ENCODE measurements around the gene PDK2.

Gene PDK2

GRCh38 chr17:50071692-50072091 is 23.5 kb upstream of the PDK2 start:
- no peak for FAIRE-seq
- no peak for DNase-seq (ENCODE audit: insufficient read length, low spot score)
- no peak for TF ChIP-seq CTCF (IDR thresholded peaks at IDR 0.05; ENCODE audit: insufficient read depth, missing control alignments)

- DNase-seq (ENCODE audit: insufficient read length, low spot score): no peak
- FAIRE-seq: no peak
- no peak for TF ChIP-seq CTCF (IDR thresholded peaks at IDR 0.05; ENCODE audit: insufficient read depth, missing control alignments)
Measured at GRCh38 chr17:50072130-50072529, 23.0 kb upstream of the PDK2 start.

DNA sequence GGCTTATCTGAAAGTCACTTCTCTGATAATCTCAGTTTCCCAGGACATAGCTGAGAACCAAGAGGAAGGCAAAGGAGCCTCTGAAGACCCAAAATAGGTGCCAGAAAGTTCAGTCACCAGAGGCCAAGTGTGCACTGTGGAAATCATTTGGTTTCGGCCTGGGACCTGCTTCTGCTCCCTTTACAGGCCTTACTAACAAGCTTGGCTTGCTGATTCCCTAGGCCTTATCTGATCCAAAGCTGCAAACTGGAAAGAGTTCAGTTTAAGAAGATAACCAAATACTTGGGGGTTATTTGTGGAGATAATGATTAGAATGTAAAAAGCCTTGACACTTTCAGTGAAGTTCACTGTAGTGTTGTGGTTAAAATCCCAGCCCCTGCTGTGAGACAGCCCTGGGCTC is 22.2 kb upstream of the PDK2 start:
- DNase-seq (ENCODE audit: insufficient read length, low spot score) (no peak), FAIRE-seq (no peak)
- no peak for TF ChIP-seq CTCF (IDR thresholded peaks at IDR 0.05; ENCODE audit: insufficient read depth, missing control alignments)

GRCh38 chr17:50074227-50074626 is 20.9 kb upstream of the PDK2 start:
- no peak for TF ChIP-seq CTCF (IDR thresholded peaks at IDR 0.05; ENCODE audit: insufficient read depth, missing control alignments)
- no peak for FAIRE-seq
- no peak for DNase-seq (ENCODE audit: insufficient read length, low spot score)

GRCh38 chr17:50075446-50076032 is 19.6 kb upstream of the PDK2 start:
- TF ChIP-seq CTCF (IDR thresholded peaks at IDR 0.05; ENCODE audit: insufficient read depth, missing control alignments): no peak
- DNase-seq (ENCODE audit: insufficient read length, low spot score) (no peak), FAIRE-seq (no peak)

DNA sequence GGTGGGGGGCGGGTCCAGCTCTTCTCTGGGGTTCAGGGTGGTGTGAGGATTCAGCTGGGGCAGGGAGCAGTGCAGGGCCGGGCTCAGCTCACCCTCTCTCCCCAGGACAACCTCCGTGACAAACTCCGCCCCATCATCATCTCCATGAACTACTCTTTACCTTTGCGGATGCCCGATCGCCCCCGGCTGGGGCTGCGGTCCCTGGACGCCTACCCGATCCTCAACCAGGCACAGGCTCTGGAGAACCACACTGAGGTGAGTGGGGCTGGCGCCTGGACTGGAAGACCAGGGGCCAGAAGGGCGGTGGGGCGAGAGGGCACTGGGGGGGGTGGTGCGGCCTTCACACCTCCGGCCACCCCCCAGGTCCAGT is 18.9 kb upstream of the PDK2 start:
- TF ChIP-seq CTCF (IDR thresholded peaks at IDR 0.05; ENCODE audit: insufficient read depth, missing control alignments): no peak
- DNase-seq (ENCODE audit: insufficient read length, low spot score) (no peak), FAIRE-seq (no peak)

DNA sequence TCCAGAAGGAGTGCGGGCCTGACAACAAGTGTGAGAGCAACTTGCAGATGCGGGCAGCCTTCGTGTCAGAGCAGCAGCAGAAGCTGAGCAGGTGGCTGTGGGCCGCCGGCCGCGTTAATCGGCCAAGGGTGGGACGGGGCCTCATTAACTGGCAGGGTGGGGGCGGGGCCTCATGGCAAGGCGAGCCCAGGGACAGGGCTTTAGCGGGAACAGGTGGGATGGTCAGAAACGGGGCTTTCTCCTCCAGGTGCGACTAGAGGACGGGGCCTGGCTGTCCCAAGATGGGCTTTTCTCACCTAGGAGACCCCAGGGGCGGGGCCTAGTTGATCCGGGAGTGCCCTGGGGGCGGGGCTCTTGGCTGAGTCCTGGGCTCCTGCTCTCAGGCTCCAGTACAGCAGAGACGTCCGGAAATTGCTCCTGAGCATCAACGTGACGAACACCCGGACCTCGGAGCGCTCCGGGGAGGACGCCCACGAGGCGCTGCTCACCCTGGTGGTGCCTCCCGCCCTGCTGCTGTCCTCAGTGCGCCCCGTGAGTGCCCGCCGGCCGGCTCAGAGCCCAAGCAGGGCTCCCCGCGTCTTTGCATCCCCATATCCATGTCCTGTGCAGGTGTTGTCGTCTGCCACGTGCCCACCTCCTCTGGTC is 18.4 kb upstream of the PDK2 start:
- FAIRE-seq (no peak), DNase-seq (ENCODE audit: insufficient read length, low spot score) (no peak)
- TF ChIP-seq CTCF (IDR thresholded peaks at IDR 0.05; ENCODE audit: insufficient read depth, missing control alignments): no peak

All from D721Med (cell line).